NOMO-1 treated with DMSO at 0.1 percent for 48 hours (cell line): ENCODE data around the gene SNX30.

ENCODE experiments used
- DNase-seq: peaks from one replicate; lab custom pipeline; 2025; ENCODE audit not compliant: unreplicated experiment; lab: John Stamatoyannopoulos, UW

SNX30 gene

GRCh38 chr9:112873773-112874405, 123.3 kb downstream of the SNX30 start:
- no peak for DNase-seq

DNA sequence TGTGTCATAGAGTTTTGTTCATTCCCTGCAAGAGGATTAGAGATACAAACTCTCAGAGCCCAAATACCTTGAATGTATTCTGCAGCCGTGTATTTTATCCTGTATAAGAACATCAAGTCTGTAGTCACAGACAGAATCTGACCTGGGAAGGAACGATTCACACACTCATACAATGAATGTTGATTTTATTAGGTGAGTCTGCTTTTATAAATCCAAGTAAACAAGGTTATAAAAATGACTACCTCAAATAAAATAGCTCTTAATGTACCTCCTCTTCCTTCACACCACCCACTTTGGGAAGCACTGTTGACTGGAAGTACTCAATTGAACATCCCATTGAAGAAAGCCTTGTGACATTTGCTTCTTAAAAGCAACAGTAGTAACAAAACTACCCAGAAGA, 128.2 kb downstream of the SNX30 start:
- DNase-seq: no peak

DNA sequence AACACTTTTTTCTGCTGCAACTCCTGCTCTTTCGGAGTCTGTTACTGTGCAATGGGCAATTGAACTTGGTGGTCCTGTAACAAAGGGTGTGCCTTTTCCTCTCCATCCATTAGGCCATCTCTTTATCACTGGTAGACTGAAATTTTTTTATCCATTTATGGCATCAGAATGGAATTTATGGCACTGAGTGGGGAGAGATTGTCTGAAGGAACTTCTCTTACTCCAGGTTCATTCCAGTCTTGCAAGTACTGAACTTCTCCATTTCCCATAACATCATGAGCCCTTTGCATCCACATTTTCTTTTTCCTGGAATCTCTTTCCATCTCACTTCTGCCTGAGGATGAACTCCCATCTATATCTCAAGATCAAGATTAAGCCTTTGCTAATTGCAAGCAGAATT, 130.1 kb downstream of the SNX30 start:
- DNase-seq: no peak

- no peak for DNase-seq
These were observed 130.8 kb downstream of the SNX30 start for GRCh38 chr9:112881331-112881730.

DNA sequence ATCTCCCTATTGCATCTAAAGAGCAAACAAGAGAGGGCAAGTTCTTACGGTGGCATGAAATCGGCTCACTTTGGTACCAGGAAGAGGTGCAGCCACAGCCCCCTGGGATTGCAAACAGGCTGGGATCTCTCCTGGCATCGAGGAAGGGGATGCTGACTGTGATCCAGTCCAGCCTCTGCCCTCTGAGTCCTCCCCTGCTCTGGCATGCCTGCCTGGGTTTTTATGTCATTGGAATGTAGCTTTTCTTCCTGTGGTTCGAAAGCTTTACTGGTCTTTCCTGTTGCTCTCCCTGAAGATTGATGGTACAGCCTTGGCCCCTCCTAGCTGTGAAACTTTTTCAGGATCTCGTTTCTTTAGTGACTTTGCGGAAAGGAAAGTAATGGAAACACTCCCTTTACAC, 133.5 kb downstream of the SNX30 start:
- DNase-seq: no peak

DNA sequence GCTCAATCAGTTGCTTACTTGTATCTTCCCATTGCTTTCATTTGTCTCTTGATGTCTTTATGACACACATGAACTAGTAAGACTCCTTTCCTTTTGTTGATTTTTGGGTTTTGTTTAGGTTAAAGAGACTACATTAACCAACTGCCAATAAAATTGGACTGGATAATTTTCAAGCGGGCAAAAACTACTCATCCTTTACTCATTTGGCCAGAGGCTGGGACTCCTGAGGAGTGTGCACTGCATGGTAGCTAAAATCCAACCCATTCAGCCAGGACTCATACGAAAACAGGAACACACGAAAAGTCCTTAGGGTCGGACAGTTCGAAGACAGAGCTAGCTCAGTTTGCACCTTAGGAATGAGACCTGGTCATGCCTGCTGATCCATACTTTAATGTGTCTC, 134.2 kb downstream of the SNX30 start:
- no peak for DNase-seq

GRCh38 chr9:112885324-112885723, 134.8 kb downstream of the SNX30 start:
- no peak for DNase-seq

GRCh38 chr9:112886351-112886750, 135.8 kb downstream of the SNX30 start:
- no peak for DNase-seq

GRCh38 chr9:112887381-112887780, 136.8 kb downstream of the SNX30 start:
- DNase-seq: peak; percentile 91

DNA sequence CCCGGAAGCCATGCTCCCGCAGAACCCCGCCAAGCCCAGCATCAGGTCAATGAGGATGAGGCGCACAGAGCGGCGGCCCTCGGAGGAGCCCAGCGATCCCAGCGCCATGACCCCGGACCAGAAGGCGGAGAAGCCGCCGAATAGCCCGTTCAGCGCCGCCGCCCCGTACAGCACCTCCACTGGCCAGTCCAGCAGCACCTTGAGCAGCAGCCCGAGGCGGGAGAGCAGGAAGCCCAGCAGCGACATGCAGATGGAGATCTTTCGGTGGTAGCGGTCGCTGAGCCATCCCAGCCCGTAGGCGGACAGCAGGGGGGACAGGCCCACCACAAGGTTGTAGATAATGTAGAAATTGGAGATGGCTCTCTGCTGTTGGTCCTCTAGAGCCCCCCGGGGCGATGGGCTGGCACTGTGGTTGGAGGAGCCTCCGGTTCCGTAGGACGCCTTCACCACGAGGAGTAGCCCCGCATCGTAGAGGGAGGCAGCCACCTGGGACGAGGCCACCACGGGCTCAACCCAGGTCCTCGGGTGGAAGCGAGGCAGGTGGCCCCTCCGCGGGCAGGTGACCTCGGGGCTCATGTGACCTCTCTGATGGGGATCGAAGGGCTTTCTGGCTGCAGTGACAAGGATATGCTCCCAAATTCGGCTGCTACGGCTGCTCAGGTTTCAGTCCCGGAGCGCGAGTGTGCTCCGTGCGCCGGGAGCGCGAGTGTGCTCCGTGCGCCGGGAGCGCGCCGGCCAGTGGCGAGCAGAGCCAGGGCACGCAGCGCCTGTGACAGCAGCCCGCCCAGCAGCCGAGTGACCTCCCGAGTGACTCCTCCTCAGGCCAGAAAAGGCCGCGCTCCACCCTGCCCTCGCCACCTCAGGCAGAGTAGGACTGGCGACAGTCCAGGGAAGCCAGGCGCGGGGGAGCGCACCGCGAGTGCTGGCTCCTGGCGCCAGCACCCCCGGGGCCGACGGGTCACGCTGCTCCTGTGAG, 139.8 kb downstream of the SNX30 start, which contains the start of gene SLC46A2:
Gene SLC46A2 (minus strand): TSS at position 771 of the 976 bp plus-strand sequence. CDS start 195 bp downstream, at position 576.
- DNase-seq: no peak

- no peak for DNase-seq
These were observed 141.0 kb downstream of the SNX30 start for GRCh38 chr9:112891521-112891920.

DNA sequence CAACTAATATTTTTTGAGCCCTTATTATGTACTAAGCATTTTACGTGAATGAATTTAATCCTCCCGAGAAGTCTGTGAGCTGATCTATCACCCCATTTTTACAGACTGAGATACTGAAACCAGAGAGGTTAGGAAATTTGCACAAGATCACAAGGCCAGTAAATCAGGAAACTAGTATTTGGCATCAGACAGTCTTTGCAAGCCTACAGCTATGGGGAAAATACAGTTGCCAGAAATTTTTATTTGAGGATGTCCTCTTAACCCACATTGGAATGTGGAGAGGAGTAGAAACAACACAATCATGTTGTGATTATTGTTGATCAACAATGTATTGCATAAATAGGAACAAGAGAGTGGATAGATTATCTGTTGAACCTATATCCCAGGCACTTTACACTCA, 142.4 kb downstream of the SNX30 start:
- no peak for DNase-seq

DNA sequence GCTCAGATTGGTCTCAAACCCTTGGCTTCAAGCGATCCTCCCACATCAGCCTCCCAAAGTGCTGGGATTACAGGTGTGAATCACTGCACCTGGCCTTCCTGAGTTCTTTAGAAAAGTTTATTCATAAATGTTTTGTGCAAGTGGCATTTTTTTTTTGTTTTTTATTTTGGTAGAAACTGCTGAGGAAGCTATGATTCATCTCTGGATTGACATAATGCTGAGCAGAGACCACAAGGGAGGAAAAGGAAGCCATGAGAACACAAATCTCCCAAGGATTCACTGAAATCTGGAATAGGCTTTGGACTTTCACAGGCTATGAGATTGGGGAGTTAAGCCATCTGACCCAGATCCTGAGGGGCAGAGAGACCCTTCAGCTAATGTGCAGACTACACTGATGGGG, 143.5 kb downstream of the SNX30 start:
- DNase-seq: peak; percentile 60

DNA sequence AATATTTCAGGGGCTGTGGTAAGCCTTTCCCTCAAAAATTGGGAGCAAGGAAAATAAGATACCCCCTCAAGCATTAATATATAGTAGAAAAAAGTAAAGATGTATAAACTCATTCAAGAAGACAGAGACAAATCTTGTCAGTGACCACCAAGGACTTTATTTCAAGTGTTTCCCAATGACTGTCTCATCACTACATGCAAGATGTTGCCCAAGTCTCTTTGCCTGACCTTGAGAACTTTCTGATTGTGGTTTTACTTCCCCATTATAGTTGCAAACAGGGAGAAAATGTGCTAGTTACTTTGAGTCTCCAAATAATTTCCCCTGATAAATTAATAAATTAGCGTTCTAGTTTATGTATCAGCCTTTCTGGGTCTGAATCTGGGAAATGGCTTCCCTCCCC, 144.1 kb downstream of the SNX30 start:
- peak; percentile 95 for DNase-seq

- DNase-seq: no peak
These were observed 145.6 kb downstream of the SNX30 start for GRCh38 chr9:112896131-112896530.

- peak; percentile 70 for DNase-seq
These were observed 148.3 kb downstream of the SNX30 start for GRCh38 chr9:112898872-112899311.

- no peak for DNase-seq
These were observed 149.9 kb downstream of the SNX30 start for GRCh38 chr9:112900488-112900887.

DNA sequence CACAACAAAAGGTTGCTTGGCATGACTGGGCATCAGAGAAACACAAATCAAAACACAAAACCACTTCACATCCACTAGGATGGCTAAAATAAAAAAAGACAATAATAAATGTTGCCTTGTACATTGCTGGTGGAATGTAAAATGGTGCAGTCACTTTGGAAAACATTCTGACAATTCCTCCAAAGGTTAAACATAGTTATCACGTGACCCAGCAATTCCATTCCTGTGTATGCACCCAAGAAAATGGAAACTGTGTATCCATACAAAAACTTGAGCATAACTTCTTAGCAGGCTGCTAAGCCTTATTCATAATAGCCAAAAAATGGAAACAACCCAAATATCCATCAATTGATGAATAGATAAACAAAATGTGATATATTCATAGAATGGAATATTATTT, 150.3 kb downstream of the SNX30 start:
- no peak for DNase-seq

DNA sequence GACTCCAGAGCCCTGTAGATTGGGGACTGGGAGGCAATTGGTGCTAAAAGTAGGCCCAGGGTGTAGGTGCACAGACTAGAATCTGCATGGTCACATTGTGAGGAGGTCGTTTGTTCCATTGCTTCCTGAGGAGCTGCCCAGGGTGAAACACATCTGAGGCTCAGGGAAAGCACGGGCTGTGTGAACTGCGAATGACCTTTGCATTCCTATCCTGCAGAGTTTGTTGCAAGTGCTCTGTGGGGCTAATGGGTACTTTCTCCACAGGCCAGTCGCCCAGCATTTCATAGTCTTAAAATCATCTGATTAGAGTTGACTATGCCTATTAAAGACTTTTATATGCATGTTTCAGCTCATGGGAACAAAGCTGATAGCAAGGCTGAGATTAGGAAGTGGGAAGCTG, 154.5 kb downstream of the SNX30 start:
- no peak for DNase-seq

GRCh38 chr9:112911736-112912135, 161.2 kb downstream of the SNX30 start:
- no peak for DNase-seq

DNA sequence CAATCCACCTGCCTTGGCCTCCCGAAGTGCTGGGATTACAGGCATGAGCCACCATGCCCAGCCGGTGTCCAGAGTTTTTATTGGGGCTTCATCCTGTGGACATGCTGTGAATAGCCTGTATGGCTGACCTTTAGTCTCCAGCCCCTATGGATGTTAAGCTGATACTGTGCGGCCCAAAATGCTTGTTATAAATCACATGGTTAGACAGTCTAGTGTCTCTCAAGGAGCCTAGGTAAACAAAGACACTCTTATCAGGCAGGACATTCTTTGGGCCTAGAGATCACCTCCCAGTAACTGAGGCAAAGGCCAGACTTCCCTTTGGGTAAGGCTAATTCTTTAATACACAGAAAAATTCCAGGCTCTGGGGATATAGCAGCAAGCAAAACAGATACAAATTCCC, 162.1 kb downstream of the SNX30 start:
- no peak for DNase-seq

GRCh38 chr9:112913326-112913725, 162.8 kb downstream of the SNX30 start:
- no peak for DNase-seq
